ENCODE data around the gene SLC24A5. TPM values are rescaled to one million over a fixed set of nuclear protein-coding genes. Genes with fewer than 3 reads are reported as not detected.

Gene SLC24A5
- total RNA-seq = not detected

DNA sequence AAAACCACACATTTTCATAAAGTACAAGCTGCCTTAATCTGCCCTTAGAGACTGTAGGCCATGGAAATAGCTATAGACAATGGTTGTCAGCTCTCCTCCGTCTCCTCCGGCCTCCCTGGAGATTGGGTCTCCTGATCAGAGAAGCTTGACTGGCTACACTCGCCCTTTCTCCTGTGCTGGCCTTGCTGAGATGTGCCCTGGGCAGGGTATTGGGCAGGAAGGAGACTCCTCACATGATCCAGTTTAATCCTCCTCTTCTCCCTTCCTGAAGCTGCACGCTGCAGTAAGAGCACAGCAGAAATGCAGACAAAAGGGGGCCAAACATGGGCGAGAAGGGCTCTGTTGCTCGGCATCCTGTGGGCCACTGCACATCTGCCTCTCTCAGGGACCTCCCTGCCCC is at the start of gene SLC24A5:
TSS of gene SLC24A5 (plus strand) at position 246 of the 400 bp plus-strand sequence. CDS start at position 301, 55 bp downstream.
- H3K36me3 ChIP-seq = no peaks in the 10 kb centered on the region
- TF ChIP-seq POLR2A (IDR thresholded peaks at IDR 0.05) = no peak
- TF ChIP-seq, protein P1, sequence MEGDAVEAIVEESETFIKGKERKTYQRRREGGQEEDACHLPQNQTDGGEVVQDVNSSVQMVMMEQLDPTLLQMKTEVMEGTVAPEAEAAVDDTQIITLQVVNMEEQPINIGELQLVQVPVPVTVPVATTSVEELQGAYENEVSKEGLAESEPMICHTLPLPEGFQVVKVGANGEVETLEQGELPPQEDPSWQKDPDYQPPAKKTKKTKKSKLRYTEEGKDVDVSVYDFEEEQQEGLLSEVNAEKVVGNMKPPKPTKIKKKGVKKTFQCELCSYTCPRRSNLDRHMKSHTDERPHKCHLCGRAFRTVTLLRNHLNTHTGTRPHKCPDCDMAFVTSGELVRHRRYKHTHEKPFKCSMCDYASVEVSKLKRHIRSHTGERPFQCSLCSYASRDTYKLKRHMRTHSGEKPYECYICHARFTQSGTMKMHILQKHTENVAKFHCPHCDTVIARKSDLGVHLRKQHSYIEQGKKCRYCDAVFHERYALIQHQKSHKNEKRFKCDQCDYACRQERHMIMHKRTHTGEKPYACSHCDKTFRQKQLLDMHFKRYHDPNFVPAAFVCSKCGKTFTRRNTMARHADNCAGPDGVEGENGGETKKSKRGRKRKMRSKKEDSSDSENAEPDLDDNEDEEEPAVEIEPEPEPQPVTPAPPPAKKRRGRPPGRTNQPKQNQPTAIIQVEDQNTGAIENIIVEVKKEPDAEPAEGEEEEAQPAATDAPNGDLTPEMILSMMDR (IDR thresholded peaks at IDR 0.05 in 4 of 5, conservative IDR thresholded peaks at IDR 0.05 in 1 of 5) = no peak
- in situ Hi-C loops (cut with MboI; ENCODE audit: low sequenced_read_pairs in 4 of 4) (no loop called here), intact Hi-C loops (cut with DNase I; ENCODE audit: low total_unique reads) (no loop called here)
- H3K27me3 ChIP-seq = peaks cover 0 to 5% (median 0%) of the 10 kb centered on the region in 3 donors
- ATAC-seq = no peak
- H3K4me3 ChIP-seq = no peak within 1 kb of the TSS
- no peaks in the 10 kb centered on the region for H3K4me1 ChIP-seq
- DNase-seq = no peak
- no peaks in the 10 kb centered on the region for H3K9me3 ChIP-seq
- H3K27ac ChIP-seq = no peak within 1 kb of the TSS

GRCh38 chr15:48072941-48073340 is 47.8 kb upstream of the SLC24A5 start:
- no peak overlapping the region for H3K27ac ChIP-seq
- no peak for ATAC-seq
- no peak for DNase-seq
- intact Hi-C loops (cut with DNase I; ENCODE audit: low total_unique reads) = no loop called here
- in situ Hi-C loops (cut with MboI; ENCODE audit: low sequenced_read_pairs in 4 of 4) = no loop called here
- H3K36me3 ChIP-seq = no peaks in the 10 kb centered on the region
- no peaks in the 10 kb centered on the region for H3K4me1 ChIP-seq
- H3K27me3 ChIP-seq = no peaks in the 10 kb centered on the region
- TF ChIP-seq POLR2A (IDR thresholded peaks at IDR 0.05) = no peak
- TF ChIP-seq, protein P1 (IDR thresholded peaks at IDR 0.05 in 4 of 5, conservative IDR thresholded peaks at IDR 0.05 in 1 of 5) = no peak
- H3K4me3 ChIP-seq = no peak overlapping the region
- H3K9me3 ChIP-seq = no peaks in the 10 kb centered on the region

DNA sequence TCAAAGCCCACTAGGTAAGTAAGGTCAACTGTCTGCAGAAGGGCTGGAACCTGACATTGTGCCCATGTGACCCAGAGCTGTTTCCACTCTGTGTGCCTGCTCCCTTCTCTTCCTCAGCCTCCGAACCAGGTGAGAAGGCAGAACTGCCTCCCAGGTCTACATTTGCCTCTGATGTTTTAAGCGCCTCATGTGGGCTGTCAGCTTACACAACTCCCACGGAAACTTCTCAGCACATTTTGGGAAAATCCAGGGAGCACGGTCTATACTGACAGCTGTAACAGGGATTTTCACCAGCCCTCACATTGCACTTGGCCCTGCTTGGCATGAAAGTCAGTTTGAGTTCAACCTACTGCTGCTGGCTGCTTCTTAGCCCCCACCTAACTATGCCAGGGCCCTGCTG is 46.9 kb upstream of the SLC24A5 start:
- no peaks in the 10 kb centered on the region for H3K9me3 ChIP-seq
- intact Hi-C loops (cut with DNase I; ENCODE audit: low total_unique reads) = no loop called here
- ATAC-seq (no peak), DNase-seq (no peak)
- TF ChIP-seq, protein P1 (IDR thresholded peaks at IDR 0.05 in 4 of 5, conservative IDR thresholded peaks at IDR 0.05 in 1 of 5) = no peak
- TF ChIP-seq POLR2A (IDR thresholded peaks at IDR 0.05) = no peak
- in situ Hi-C loops (cut with MboI; ENCODE audit: low sequenced_read_pairs in 4 of 4) = no loop called here
- no peaks in the 10 kb centered on the region for H3K27me3 ChIP-seq
- H3K4me3 ChIP-seq = no peak overlapping the region
- H3K36me3 ChIP-seq = no peaks in the 10 kb centered on the region
- no peak overlapping the region for H3K27ac ChIP-seq
- H3K4me1 ChIP-seq = no peaks in the 10 kb centered on the region

- no peaks in the 10 kb centered on the region for H3K4me1 ChIP-seq
- DNase-seq (no peak), ATAC-seq (no peak)
- no peak overlapping the region for H3K4me3 ChIP-seq
- no peaks in the 10 kb centered on the region for H3K27me3 ChIP-seq
- intact Hi-C loops (cut with DNase I; ENCODE audit: low total_unique reads) (no loop called here), in situ Hi-C loops (cut with MboI; ENCODE audit: low sequenced_read_pairs in 4 of 4) (no loop called here)
- H3K36me3 ChIP-seq = no peaks in the 10 kb centered on the region
- no peaks in the 10 kb centered on the region for H3K9me3 ChIP-seq
- TF ChIP-seq, protein P1 (IDR thresholded peaks at IDR 0.05 in 4 of 5, conservative IDR thresholded peaks at IDR 0.05 in 1 of 5) = no peak
- no peak for TF ChIP-seq POLR2A (IDR thresholded peaks at IDR 0.05)
- H3K27ac ChIP-seq = no peak overlapping the region
These were observed 44.3 kb upstream of the SLC24A5 start for GRCh38 chr15:48076454-48076853.

DNA sequence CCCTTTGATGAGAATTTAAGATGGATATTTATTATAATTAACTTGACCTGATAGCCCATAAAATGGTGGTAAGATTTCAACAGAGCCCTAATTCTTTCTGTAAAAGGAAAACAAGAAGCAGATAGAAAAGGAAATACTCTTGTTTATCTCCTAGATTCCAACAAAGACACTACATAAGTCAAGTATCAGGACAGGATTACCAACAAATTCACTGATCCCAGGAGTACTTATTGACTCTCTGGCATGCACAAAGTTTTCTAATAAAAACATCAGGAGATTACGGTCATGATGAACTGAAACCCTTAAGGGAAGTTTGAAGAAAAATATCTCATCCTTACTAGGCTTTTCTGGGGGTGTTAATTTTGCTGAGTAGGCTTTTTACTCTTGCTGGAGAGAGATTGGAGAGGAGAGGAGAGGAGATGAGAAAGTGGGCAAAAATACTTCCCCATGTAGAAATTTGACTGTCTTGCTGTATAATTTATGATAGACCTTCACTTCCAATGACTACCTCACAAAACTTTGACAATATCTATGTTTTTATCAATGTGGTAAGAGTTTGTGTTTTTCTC is 43.1 kb upstream of the SLC24A5 start:
- TF ChIP-seq, protein P1 (IDR thresholded peaks at IDR 0.05 in 4 of 5, conservative IDR thresholded peaks at IDR 0.05 in 1 of 5) = no peak
- TF ChIP-seq POLR2A (IDR thresholded peaks at IDR 0.05) = no peak
- H3K27me3 ChIP-seq = no peaks in the 10 kb centered on the region

More for the DNA sequence above, 43.1 kb upstream of the SLC24A5 start:
- Histone ChIP-seq H3K4me1 (no peaks in the 10 kb centered on the region), H3K27ac (no peak overlapping the region), H3K36me3 (no peaks in the 10 kb centered on the region), H3K9me3 (no peaks in the 10 kb centered on the region), H3K4me3 (no peak overlapping the region)
- in situ Hi-C loops (cut with MboI; ENCODE audit: low sequenced_read_pairs in 4 of 4) = no loop called here
- DNase-seq = no peak
- no peak for ATAC-seq
- intact Hi-C loops (cut with DNase I; ENCODE audit: low total_unique reads) = no loop called here

Data from gastrocnemius medialis (tissue), 4 donors.